ENCODE data around the gene TLX1. TPM values are rescaled to one million over a fixed set of nuclear protein-coding genes. Genes with fewer than 3 reads are reported as not detected.

Gene TLX1
- not detected in 2 replicates for total RNA-seq

DNA sequence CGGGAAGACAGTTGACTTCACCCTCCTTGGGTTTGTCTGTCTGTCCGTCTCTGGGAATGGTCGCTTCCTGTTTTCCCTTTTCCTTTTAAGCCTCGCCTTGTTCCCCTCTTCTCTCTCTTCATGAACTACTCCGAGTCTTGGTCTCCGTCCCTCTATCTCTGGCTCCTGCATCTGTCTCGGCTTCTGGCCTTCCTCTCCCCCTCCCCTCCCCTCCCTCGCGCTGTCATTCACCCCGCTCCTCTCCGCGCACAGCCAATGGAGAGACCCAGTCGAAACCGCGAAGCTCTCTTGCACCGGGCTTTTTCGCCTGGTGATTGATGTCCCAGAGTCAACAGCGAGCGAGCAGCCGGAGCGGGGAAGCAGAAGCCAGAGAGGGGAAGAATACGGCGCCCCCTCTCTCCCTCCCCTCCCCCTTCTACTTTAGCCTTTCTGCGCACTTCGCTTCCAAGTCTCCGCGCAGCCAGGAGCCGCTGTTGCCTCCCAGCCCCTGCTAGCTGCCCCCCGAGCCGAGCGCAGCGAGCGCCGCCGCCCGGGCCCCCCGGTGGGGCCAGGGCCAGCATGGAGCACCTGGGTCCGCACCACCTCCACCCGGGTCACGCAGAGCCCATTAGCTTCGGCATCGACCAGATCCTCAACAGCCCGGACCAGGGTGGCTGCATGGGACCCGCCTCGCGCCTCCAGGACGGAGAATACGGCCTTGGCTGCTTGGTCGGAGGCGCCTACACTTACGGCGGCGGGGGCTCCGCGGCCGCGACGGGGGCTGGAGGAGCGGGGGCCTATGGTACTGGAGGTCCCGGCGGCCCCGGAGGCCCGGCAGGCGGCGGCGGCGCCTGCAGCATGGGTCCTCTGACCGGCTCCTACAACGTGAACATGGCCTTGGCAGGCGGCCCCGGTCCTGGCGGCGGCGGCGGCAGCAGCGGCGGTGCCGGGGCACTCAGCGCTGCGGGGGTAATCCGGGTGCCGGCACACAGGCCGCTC lies at the start of gene TLX1:
Gene TLX1 (plus strand): TSS at position 317 of the 978 bp plus-strand sequence. CDS start 242 bp downstream, at position 559.

Other genes starting within 250 kb of the TLX1 start
- 6.9 and 9.9 TPM in 2 replicates for gene SLF2, start 218.3 kb upstream of the TLX1 start, total RNA-seq
- 0.81 and 4.2 TPM in 2 replicates for gene SEMA4G, start 161.8 kb upstream of the TLX1 start, total RNA-seq
- gene MRPL43, start 143.8 kb upstream of the TLX1 start, total RNA-seq: 75.7 and 78.3 TPM in 2 replicates
- gene TWNK, start 143.8 kb upstream of the TLX1 start, total RNA-seq: 6.5 and 12.0 TPM in 2 replicates
- gene LZTS2, start 131.5 kb upstream of the TLX1 start, total RNA-seq: 70.3 and 89.7 TPM in 2 replicates
- gene PDZD7, start 100.2 kb upstream of the TLX1 start, total RNA-seq: 0.54 and 1.3 TPM in 2 replicates
- gene SFXN3, start 100.1 kb upstream of the TLX1 start, total RNA-seq: 38.3 and 42.1 TPM in 2 replicates
- gene KAZALD1, start 69.3 kb upstream of the TLX1 start, total RNA-seq: 21.2 and 57.8 TPM in 2 replicates
- gene LBX1, start 98.2 kb downstream of the TLX1 start, total RNA-seq: under 0.01 TPM in 1 of 2 replicates, not detected in the other
- gene BTRC, start 222.9 kb downstream of the TLX1 start, total RNA-seq: 7.0 and 13.1 TPM in 2 replicates

Measured in cardiac atrium fibroblast (primary cell).